ENCODE results near the gene ZNF678.
"Not testable (repeated sequence)": the region's sequence is repeated elsewhere in the genome, so short reads cannot be mapped to it uniquely, and the experiment has no call there.

ZNF678 gene

GRCh38 chr1:227607336-227607898 is 44.1 kb downstream of the ZNF678 start:
- DNase-seq: no peak

GRCh38 chr1:227612658-227613057 is 49.3 kb downstream of the ZNF678 start:
- no peak for DNase-seq

GRCh38 chr1:227613526-227613925 is 50.2 kb downstream of the ZNF678 start:
- DNase-seq: no peak

- DNase-seq: no peak
Observed at GRCh38 chr1:227621211-227621610, 57.9 kb downstream of the ZNF678 start.

- DNase-seq: no peak
Observed at GRCh38 chr1:227622739-227623475, 59.6 kb downstream of the ZNF678 start.

- DNase-seq: no peak
Observed at GRCh38 chr1:227632325-227632724, 69.0 kb downstream of the ZNF678 start.

- no peak for DNase-seq
Observed at GRCh38 chr1:227635596-227635995, 72.2 kb downstream of the ZNF678 start.

- no peak for DNase-seq
Observed at GRCh38 chr1:227654431-227654830, 91.1 kb downstream of the ZNF678 start.

- DNase-seq: no peak
Observed at GRCh38 chr1:227654858-227655752, 91.7 kb downstream of the ZNF678 start.

- no peak for DNase-seq
Observed at GRCh38 chr1:227661495-227661894, 98.1 kb downstream of the ZNF678 start.

- no peak for DNase-seq
Observed at GRCh38 chr1:227662933-227663332, 99.6 kb downstream of the ZNF678 start.

- DNase-seq: no peak
Observed at GRCh38 chr1:227666286-227666685, 102.9 kb downstream of the ZNF678 start.

GRCh38 chr1:227673441-227673840 is 110.1 kb downstream of the ZNF678 start:
- DNase-seq: no peak

- DNase-seq: no peak
Observed at GRCh38 chr1:227685807-227686206, 122.5 kb downstream of the ZNF678 start.

- no peak for DNase-seq
Observed at GRCh38 chr1:227697321-227697864, 134.0 kb downstream of the ZNF678 start.

- not testable (repeated sequence) for DNase-seq
Observed at GRCh38 chr1:227701631-227702030, 138.3 kb downstream of the ZNF678 start.

- DNase-seq: no peak
Observed at GRCh38 chr1:227707846-227708245, 144.5 kb downstream of the ZNF678 start.

- no peak for DNase-seq
Observed at GRCh38 chr1:227709451-227709850, 146.1 kb downstream of the ZNF678 start.

- not testable (repeated sequence) for DNase-seq
Observed at GRCh38 chr1:227710474-227710873, 147.1 kb downstream of the ZNF678 start.

GRCh38 chr1:227712648-227713047 is 149.3 kb downstream of the ZNF678 start:
- no peak for DNase-seq

GRCh38 chr1:227718932-227719331 is 155.6 kb downstream of the ZNF678 start:
- no peak for DNase-seq

- no peak for DNase-seq
Observed at GRCh38 chr1:227723474-227723873, 160.1 kb downstream of the ZNF678 start.

GRCh38 chr1:227725046-227725445 is 161.7 kb downstream of the ZNF678 start:
- no peak for DNase-seq

Measured in kidney glomerular epithelial cell (primary cell).